ENCODE data around the gene EFCC1. TPM values are rescaled to one million over a fixed set of nuclear protein-coding genes. Genes with fewer than 3 reads are reported as not detected.

Gene EFCC1
- total RNA-seq (2016; rRNA removed; fragmentation: Illumina TruSeq; extraction: Trizol) (not detected in 2 replicates), polyA plus RNA-seq (2011; rRNA removed) (0.03 TPM in 1 of 2 replicates, not detected in the other), polyA minus RNA-seq (2011; rRNA and poly(A)+ RNA removed; ENCODE audit: low replicate concordance) (not detected in 2 replicates), Bru-seq, nascent RNA (percentile 16 among the genes with signal in this experiment), BruChase-seq, experiment 1, labeled RNA remaining after a 6-hour chase (percentile 6 among the genes with signal in this experiment), BruChase-seq, experiment 2, labeled RNA remaining after a 2-hour chase (percentile 13 among the genes with signal in this experiment)
- not detected in 2 replicates for total RNA-seq (2016; cell fraction: cytosol; rRNA removed; fragmentation: Illumina TruSeq; extraction: Trizol; ENCODE audit: low read depth)
- total RNA-seq (2016; cell fraction: insoluble cytoplasmic fraction; rRNA removed; fragmentation: Illumina TruSeq; extraction: Trizol) = not detected in 2 replicates
- not detected in 2 replicates for total RNA-seq (2016; cell fraction: membrane; rRNA removed; fragmentation: Illumina TruSeq; extraction: Trizol)
- not detected in 2 replicates for total RNA-seq (2016; cell fraction: nucleus; rRNA removed; fragmentation: Illumina TruSeq; extraction: Trizol)
- polyA plus RNA-seq (2011; cell fraction: cytosol; rRNA removed) = 0.03 TPM in 1 of 2 replicates, not detected in the other
- 0.08 TPM in 1 of 2 replicates, not detected in the other for polyA plus RNA-seq (2011; cell fraction: nucleus; rRNA removed)
- not detected in 2 replicates for polyA plus RNA-seq (2012)
- polyA plus RNA-seq (2016; cell fraction: cytosol; fragmentation: Illumina TruSeq; extraction: Trizol; ENCODE audit: low read depth) = not detected in 2 replicates
- not detected in 2 replicates for polyA plus RNA-seq (2016; cell fraction: insoluble cytoplasmic fraction; fragmentation: Illumina TruSeq; extraction: Trizol; ENCODE audit: low read depth)
- polyA plus RNA-seq (2016; cell fraction: membrane; fragmentation: Illumina TruSeq; extraction: Trizol; ENCODE audit: low read depth) = not detected in 2 replicates
- polyA plus RNA-seq (2016; cell fraction: nucleus; fragmentation: Illumina TruSeq; extraction: Trizol; ENCODE audit: insufficient read depth, low read depth) = not detected in 2 replicates
- not detected in 2 replicates for polyA minus RNA-seq (2011; cell fraction: cytosol; rRNA and poly(A)+ RNA removed)
- not detected in 2 replicates for polyA minus RNA-seq (2011; cell fraction: nucleus; rRNA and poly(A)+ RNA removed)
- long read RNA-seq, experiment 1 = 0 reads
- long read RNA-seq, experiment 2, partial matches to known transcripts = 0 of 1 reads
- long read RNA-seq, experiment 2, other reads (novel, unspliced or antisense) = 1 of 1 reads

- Histone ChIP-seq H3K9me3 (ENCODE audit: low read length) (no peaks in the 10 kb centered on the region), H3K4me2 (ENCODE audit: low read depth, low read length) (no peak within 1 kb of the TSS), H3K36me3 (replicated peaks in 1 of 2; ENCODE audit: control insufficient read depth in 1 of 2, insufficient read depth in 2 of 2, low read length in 2 of 2) (no peaks in the 10 kb centered on the region; a peak in 1 of 5 replicates), H3K27ac (ENCODE audit: extremely low read length, insufficient read depth, low read length) (no peak within 1 kb of the TSS), H3K4me3 (replicated peaks in 1 of 3; ENCODE audit: insufficient read depth in 1 of 3, low read depth in 2 of 3, low read length in 3 of 3) (no peak within 1 kb of the TSS), H2AFZ (ENCODE audit: low read length) (no peak within 1 kb of the TSS), H3K4me1 (ENCODE audit: insufficient read depth, low read length) (peaks cover 54% of the 10 kb centered on the region), H3K79me2 (ENCODE audit: insufficient read depth, low read length) (no peaks in the 10 kb centered on the region), H4K20me1 (ENCODE audit: insufficient read depth, low read length) (no peaks in the 10 kb centered on the region), H3K9ac (ENCODE audit: insufficient read depth, low read depth, low read length) (no peak within 1 kb of the TSS), H3K27me3 (ENCODE audit: control insufficient read depth in 1 of 2, insufficient read depth in 2 of 2, low read length in 2 of 2) (peaks cover 0 to 40% of the 10 kb centered on the region in 2 experiments)
- FAIRE-seq = no peak
- no TSS peak for BruUV-seq (replicated peaks)
- DNase-seq (ENCODE audit: low spot score) = no peak
- intact Hi-C loops (cut with micrococcal nuclease; ENCODE audit: unreplicated experiment) = no loop called here
- 39% methylated on average over 47 of the region's 74 CpGs for WGBS (ENCODE audit: low lambda C conversion rate)
- ChIA-PET POLR2A (no interaction called here), CTCF (ENCODE audit: low intra/inter-chr PET ratio, low total read pairs) (no interaction called here)
- in situ Hi-C loops (cut with HindIII; ENCODE audit: extremely low pct_ligation_motif_present, low pct_unique_long_range_greater_than_20kb) = no loop called here
- no peak for TF ChIP-seq RBM22 (optimal IDR thresholded peaks at IDR 0.05; ENCODE audit: low read length)
- TF ChIP-seq CHCHD3 (CRISPR knock-in tag; IDR thresholded peaks at IDR 0.05) = no peak
- no peak for TF ChIP-seq GATA4 (IDR thresholded peaks at IDR 0.05; ENCODE audit: borderline replicate concordance, low read depth)
- TF ChIP-seq FOXJ3 (CRISPR knock-in tag; IDR thresholded peaks at IDR 0.05; ENCODE audit: borderline replicate concordance) = no peak
- TF ChIP-seq ZNF703 (CRISPR knock-in tag; IDR thresholded peaks at IDR 0.05; ENCODE audit: borderline replicate concordance) = no peak
- no peak for TF ChIP-seq ZZZ3 (CRISPR knock-in tag; IDR thresholded peaks at IDR 0.05; ENCODE audit: borderline replicate concordance)
- TF ChIP-seq FUBP1 (CRISPR knock-in tag; IDR thresholded peaks at IDR 0.05; ENCODE audit: borderline replicate concordance) = no peak
- TF ChIP-seq ZFP82 (CRISPR knock-in tag; IDR thresholded peaks at IDR 0.05; ENCODE audit: borderline replicate concordance) = no peak
- no peak for TF ChIP-seq ZNF639 (CRISPR knock-in tag; conservative IDR thresholded peaks at IDR 0.05)
- no peak for TF ChIP-seq ZNF253 (CRISPR knock-in tag; IDR thresholded peaks at IDR 0.05; ENCODE audit: borderline replicate concordance)
- no peak for TF ChIP-seq ARNT2 (CRISPR knock-in tag; IDR thresholded peaks at IDR 0.05; ENCODE audit: low read depth)
- no peak for ATAC-seq
Observed at GRCh38 chr3:129001101-129001805, at the start of gene EFCC1. Gene EFCC1, plus strand, starts transcription at chr3:129001304. Its CDS starts 325 bp downstream, at chr3:129001629.

Measured in HepG2 (cell line).